ENCODE measurements around the gene SPEN.

DNA sequence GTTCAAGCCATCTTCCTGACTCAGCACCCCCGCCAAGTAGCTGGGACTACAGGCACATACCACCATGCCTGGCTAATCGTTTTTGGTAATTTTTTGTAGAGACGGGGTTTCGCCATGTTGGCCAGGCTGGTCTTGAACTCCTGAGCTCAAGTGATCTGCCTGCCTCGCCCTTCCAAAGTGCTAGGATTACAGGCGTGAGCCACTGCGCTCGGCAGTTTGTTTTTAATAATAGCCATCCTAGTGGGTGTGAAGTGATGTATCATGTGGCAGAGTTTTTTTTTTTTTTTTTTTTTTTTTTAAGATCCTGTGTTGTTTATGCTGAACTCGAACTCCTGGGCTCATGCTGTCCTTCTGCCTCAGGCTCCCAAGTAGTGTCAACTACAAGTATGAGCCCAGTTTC lies 51.8 kb downstream of the SPEN start:
- TF ChIP-seq, protein P1, sequence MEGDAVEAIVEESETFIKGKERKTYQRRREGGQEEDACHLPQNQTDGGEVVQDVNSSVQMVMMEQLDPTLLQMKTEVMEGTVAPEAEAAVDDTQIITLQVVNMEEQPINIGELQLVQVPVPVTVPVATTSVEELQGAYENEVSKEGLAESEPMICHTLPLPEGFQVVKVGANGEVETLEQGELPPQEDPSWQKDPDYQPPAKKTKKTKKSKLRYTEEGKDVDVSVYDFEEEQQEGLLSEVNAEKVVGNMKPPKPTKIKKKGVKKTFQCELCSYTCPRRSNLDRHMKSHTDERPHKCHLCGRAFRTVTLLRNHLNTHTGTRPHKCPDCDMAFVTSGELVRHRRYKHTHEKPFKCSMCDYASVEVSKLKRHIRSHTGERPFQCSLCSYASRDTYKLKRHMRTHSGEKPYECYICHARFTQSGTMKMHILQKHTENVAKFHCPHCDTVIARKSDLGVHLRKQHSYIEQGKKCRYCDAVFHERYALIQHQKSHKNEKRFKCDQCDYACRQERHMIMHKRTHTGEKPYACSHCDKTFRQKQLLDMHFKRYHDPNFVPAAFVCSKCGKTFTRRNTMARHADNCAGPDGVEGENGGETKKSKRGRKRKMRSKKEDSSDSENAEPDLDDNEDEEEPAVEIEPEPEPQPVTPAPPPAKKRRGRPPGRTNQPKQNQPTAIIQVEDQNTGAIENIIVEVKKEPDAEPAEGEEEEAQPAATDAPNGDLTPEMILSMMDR (IDR thresholded peaks at IDR 0.05; ENCODE audit: borderline replicate concordance, extremely low read depth, low read length, poor library complexity, severe bottlenecking): no peak
- TF ChIP-seq EZH2 (IDR thresholded peaks at IDR 0.05; ENCODE audit: borderline replicate concordance, low read depth, low read length, severe bottlenecking): no peak
